BLaER1 (cell line): ENCODE data around the gene ADAT3.

ENCODE experiments used
- H3K27ac ChIP-seq: shearing (Covaris generic); formaldehyde crosslinking; 2 replicates; pipeline ENCODE4 v1.8.1; 2022
- H3K27me3 ChIP-seq: shearing (Covaris generic); formaldehyde crosslinking; 2 replicates; pipeline ENCODE4 v1.8.1; 2022
- H3K36me3 ChIP-seq: shearing (Covaris generic); formaldehyde crosslinking; 2 replicates; pipeline ENCODE4 v1.8.1; 2022
- H3K4me1 ChIP-seq: shearing (Covaris generic); formaldehyde crosslinking; 2 replicates; pipeline ENCODE4 v1.8.1; 2022
- H3K4me2 ChIP-seq: shearing (Covaris generic); formaldehyde crosslinking; 2 replicates; pipeline ENCODE4 v1.8.1; 2022
- H3K4me3 ChIP-seq: shearing (Covaris generic); formaldehyde crosslinking; 2 replicates; pipeline ENCODE4 v1.8.1; 2022
- H3K9ac ChIP-seq: shearing (Covaris generic); formaldehyde crosslinking; 2 replicates; pipeline ENCODE4 v1.8.1; 2022
- H3K9me3 ChIP-seq: shearing (Covaris generic); formaldehyde crosslinking; 2 replicates; pipeline ENCODE4 v1.8.1; 2022
- H4K20me1 ChIP-seq: shearing (Covaris generic); formaldehyde crosslinking; 2 replicates; pipeline ENCODE4 v1.8.1; 2022
- Cebpa-rat ChIP-seq: shearing (Covaris generic); IDR thresholded peaks from 2 replicates; pipeline ENCODE4 v1.8.1; 2022

The ADAT3 gene

DNA sequence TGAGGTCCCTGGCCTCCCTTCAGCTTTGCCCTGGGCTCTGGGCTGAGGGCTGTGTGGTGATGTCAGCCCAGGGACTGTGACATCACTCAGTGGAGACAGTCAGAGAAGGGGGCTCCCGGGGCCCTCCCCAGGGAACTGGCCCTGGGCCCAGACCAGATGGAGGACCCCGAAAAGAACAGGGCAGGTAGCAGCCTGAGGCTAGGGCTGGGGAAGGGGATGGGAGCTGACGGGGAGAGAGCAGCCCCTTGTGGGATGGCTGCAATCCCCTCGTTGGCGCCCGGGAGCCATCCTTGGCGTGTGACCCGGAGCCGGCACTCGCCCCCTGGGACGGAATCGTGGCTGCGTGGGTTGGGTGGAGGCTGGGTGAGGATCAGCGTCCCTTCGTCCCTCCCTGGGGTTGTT, 49.3 kb downstream of the ADAT3 start:
- H3K4me3 ChIP-seq = no peak overlapping the region
- peaks cover 90% of the 10 kb centered on the region for H4K20me1 ChIP-seq
- peaks cover 27% of the 10 kb centered on the region for H3K9me3 ChIP-seq
- 0 out of 2 replicates have a peak overlapping the region, but pooled peaks have one; percentile 8 for H3K9ac ChIP-seq
- H3K27me3 ChIP-seq = no peaks in the 10 kb centered on the region
- no peak for TF ChIP-seq Cebpa-rat
- peak overlapping the region; percentile 67 for H3K4me2 ChIP-seq
- peak overlapping the region; percentile 19; the same call in 1 of the 2 replicates for H3K27ac ChIP-seq
- H3K4me1 ChIP-seq = peaks cover 89% of the 10 kb centered on the region
- peaks cover 56% of the 10 kb centered on the region for H3K36me3 ChIP-seq

DNA sequence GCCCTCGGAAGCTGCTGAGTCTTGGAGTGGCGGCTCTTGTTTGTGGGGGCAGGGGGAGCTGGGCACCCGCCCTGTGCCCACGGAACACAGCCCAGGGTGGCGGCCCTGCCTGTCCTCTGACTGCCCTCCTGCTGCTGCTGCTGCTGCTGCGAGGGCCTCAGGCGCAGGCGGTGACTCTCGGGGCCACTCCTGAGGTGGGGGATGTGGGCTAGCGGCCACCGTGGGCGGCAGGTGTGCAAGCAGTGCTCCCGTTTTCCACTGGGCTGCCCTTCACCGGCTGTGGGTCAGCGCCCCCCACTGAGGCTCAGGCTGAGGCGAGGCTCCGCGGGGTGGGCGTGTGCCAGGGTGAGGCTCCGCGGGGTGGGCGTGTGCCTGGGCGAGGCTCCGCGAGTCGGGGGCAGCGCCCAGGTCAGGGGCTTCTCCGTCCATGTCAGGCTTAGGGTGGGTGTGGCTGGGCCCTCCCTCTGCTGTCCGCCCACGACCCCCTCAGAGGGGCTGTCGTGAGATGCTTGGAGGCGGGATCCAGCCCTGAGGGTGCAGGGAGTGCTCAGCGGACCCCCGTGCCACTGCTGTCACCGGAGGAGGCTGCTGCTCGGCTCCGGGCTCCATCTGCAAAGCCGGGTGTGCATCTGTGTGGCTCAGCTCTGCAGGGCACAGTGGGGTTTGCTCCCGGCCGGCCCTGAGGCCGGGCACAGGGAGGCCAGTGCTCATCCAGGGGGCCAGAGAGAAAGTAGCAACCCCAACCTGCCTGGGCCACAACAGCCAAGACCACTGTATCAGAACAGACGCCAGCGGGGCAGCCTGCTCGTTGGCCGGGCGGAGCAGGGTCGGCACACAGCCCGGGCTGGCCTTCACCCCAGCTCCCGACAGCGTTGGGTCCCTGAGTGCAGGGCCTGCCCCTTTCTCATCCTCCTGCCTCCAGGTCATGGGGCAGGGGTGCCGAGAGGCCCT, 50.2 kb downstream of the ADAT3 start:
- Histone ChIP-seq H3K27ac (peak overlapping the region; percentile 19; the same call in 1 of the 2 replicates), H3K36me3 (peaks cover 47% of the 10 kb centered on the region), H3K4me3 (no peak overlapping the region), H3K27me3 (no peaks in the 10 kb centered on the region), H3K9me3 (peaks cover 18% of the 10 kb centered on the region), H4K20me1 (peaks cover 94% of the 10 kb centered on the region), H3K4me1 (peaks cover 94% of the 10 kb centered on the region), H3K9ac (0 out of 2 replicates have a peak overlapping the region, but pooled peaks have one; percentile 8), H3K4me2 (peak overlapping the region; percentile 67)
- no peak for TF ChIP-seq Cebpa-rat

DNA sequence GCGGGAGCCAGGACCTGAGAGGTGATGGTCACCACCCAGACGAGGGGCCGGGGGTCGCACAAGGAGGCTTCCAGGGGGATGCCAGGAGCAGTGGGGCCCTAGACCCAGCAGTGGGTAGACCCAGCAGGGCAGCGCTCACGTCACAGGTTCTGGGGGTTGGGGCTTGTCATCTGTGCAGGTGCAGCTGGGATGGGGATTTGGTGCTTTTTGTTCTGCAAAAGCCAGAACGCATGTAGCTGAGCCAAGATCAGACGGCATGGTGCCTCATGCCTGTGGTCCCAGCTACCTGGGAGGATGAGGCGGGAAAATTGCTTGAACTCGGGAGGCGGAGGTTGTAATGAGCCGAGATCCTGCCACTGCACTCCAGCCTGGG, 50.9 kb downstream of the ADAT3 start:
- Histone ChIP-seq H3K4me3 (no peak overlapping the region), H3K9ac (no peak overlapping the region), H3K4me1 (peaks cover 94% of the 10 kb centered on the region), H3K9me3 (peaks cover 12% of the 10 kb centered on the region), H4K20me1 (peaks cover 95% of the 10 kb centered on the region), H3K27ac (no peak overlapping the region), H3K4me2 (peak overlapping the region; percentile 67; the same call in 1 of the 2 replicates), H3K36me3 (peaks cover 40% of the 10 kb centered on the region), H3K27me3 (no peaks in the 10 kb centered on the region)
- no peak for TF ChIP-seq Cebpa-rat

DNA sequence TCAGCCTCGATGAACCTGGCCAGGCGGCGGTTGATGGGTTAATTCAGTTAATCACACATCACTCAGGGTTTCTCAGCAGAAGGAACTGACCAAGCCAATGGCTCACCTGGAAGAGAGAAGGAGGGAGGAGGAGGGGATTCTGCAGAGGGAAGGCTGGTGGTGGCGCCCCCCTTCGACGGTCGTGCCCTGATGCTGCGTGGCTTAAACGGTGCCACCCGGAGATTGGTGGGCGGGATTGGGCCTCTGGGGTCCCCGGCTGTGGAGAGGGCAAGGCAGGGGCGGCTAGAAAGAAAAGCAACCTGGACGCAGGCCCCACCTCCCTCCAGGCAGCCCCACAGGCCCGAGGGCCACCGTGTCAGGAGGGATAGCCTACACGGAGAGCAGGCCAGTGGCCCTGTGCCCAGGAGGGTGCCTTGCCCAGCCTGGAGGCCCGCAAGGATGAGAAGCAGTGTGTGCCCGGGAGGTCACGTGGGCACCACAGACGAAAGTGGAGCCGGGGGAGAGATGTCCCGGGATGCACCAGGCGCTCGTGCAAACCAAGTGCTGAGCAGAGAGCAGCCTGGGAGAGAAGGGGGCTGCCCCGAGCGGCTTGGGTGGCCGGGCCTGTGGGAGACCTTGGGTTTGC, 51.8 kb downstream of the ADAT3 start:
- no peak for TF ChIP-seq Cebpa-rat
- Histone ChIP-seq H3K27ac (no peak overlapping the region), H3K36me3 (peaks cover 33% of the 10 kb centered on the region), H3K4me3 (no peak overlapping the region), H3K27me3 (no peaks in the 10 kb centered on the region), H4K20me1 (peaks cover 95% of the 10 kb centered on the region), H3K9me3 (peaks cover 3% of the 10 kb centered on the region), H3K9ac (no peak overlapping the region), H3K4me1 (peaks cover 94% of the 10 kb centered on the region), H3K4me2 (peak overlapping the region; percentile 40)

DNA sequence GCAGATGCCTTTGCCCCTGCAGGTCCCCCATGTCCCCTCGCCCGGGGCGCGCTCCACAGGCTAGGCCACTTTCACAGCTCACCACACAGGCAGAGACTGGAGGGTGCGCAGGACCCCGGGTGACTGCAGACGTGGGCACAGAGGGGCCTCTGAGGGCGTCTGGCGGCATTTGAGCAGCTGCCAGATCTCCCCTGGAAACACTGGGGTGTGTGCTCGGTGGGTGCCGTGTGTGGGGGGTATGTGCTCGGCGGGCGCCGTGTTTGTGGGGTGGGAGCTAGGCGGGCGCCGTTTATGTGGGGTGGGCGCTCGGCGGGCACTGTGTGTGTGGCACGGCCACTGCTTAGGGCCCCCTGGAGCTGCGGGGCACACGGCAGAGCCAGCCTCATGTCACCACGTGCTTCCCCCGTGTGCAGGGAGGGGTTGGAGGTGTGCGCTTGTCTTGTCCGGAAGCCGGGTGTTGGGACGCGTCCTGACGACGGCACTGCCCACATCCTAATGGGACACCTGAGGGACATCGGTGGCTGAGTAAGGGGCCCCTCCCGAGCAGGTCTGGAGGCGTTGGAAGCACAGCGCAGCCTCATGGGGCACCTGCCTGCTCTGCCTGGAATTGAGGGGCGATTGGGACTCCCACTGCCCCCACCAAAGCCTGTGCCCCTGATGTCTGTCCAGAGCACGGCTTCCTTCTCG, 52.5 kb downstream of the ADAT3 start:
- Histone ChIP-seq H3K4me1 (peaks cover 94% of the 10 kb centered on the region), H4K20me1 (peaks cover 95% of the 10 kb centered on the region), H3K36me3 (peaks cover 33% of the 10 kb centered on the region), H3K4me3 (no peak overlapping the region), H3K9ac (no peak overlapping the region), H3K27ac (no peak overlapping the region), H3K4me2 (peak overlapping the region; percentile 40), H3K9me3 (no peaks in the 10 kb centered on the region; the same call in 1 of the 2 replicates), H3K27me3 (no peaks in the 10 kb centered on the region)
- TF ChIP-seq Cebpa-rat = no peak

DNA sequence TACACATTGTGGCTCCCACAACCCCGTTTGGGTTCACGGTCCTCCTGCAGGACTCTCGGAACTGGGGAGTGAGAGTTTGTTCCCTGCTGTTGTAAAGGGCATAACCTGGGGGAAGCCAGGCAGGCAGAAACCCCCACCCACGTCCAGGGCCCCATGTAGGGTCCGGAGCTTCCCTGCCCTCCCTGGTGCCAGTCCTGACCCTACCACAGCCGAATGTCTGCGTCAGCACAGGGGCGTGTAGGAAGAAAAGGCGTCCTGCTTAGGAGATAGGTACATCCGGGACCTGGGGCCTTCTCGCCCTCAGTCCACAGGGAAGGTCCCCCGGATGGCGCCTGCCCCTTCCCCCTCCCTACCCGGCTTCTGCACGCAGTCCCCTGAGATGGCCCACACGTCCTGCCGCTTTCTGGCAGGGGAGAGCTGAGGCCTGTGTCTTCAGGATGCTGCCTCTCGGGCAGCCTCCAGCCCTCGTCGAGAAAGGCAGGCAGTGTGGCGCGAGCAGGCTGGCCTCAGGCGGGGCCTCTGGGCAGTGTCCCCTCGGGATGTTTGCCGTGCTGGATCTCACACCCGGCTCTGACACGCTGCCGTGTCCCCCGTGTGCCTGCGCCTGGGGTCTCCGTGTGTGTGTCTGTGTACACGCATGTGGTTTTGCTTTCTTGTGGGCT, 54.9 kb downstream of the ADAT3 start:
- peak overlapping the region; percentile 54 for H3K4me3 ChIP-seq
- H3K9ac ChIP-seq = peak overlapping the region; percentile 76
- peaks cover 37% of the 10 kb centered on the region for H3K36me3 ChIP-seq
- no peaks in the 10 kb centered on the region for H3K9me3 ChIP-seq
- H3K4me2 ChIP-seq = peak overlapping the region; percentile 96
- H4K20me1 ChIP-seq = peaks cover 93% of the 10 kb centered on the region
- peaks cover 87% of the 10 kb centered on the region for H3K4me1 ChIP-seq
- peak overlapping the region; percentile 81 for H3K27ac ChIP-seq
- H3K27me3 ChIP-seq = no peaks in the 10 kb centered on the region
- no peak for TF ChIP-seq Cebpa-rat

DNA sequence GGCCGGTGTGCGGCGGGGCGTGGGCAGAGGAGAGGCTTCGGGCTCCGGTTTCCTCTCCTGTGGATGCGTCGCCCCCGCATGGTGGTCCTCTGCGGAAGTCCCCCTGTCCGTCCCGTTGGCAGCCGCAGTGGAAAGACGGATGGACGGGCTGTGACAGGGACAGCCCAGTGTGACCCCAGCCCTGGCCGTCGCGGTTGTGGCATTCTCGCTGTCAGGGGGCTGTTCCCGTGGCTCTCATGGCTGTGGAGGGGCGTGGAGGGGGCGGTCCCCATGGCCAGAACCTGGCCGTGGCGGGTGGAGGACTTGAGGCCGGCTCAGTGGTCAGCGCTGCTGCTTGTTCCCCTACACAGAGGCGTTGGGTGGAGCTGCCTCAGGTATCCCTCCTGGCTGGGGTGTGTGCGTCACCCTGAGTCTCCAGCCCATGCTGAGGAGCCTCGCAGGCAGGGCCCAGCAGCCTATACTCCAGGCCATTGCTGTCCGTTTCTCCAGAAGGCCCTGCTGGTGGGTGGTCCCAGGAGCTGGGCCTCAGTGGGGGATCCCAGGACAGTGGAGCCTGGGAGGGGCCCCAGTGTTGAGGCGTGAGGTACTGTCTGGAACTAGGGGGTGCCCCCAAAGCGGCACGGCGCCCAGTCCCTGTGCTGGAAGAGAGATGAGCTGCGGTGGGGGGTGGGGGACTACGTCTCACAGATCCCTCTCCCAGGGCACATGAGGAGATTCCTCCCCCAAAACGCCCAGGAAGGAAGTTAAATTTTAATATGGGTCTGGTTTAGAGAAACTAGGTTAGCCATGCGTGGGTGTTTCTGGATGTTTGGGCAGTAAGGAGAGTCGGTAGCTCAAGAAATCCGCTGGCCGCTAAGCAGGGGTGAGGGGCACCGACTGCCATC, 56.0 kb downstream of the ADAT3 start:
- peak overlapping the region; percentile 76 for H3K9ac ChIP-seq
- H3K36me3 ChIP-seq = peaks cover 33% of the 10 kb centered on the region

DNA sequence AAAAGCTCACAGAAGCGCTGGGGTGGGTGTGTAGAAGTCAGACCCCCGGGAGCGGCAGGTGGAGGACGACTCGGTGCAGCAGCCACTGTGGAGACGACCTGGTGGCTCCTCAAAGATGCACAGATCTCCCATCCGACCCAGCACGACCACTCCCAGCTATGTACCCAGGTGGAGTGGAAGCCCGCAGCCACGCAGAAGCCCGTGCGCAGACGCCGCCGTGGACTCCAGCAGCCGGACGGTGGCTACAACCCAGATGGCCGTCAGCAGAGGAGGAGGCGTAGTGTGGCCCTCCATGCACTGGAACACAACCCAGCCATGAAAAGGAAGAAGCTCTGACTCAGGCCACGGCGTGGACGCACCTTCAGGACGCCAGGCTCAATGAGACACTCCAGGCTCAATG, 57.5 kb downstream of the ADAT3 start:
- H3K9me3 ChIP-seq = no peaks in the 10 kb centered on the region
- H3K27ac ChIP-seq = peak overlapping the region; percentile 81; the same call in 1 of the 2 replicates
- H3K4me3 ChIP-seq = no peak overlapping the region
- H3K4me2 ChIP-seq = peak overlapping the region; percentile 96; the same call in 1 of the 2 replicates
- H3K9ac ChIP-seq = 0 out of 2 replicates have a peak overlapping the region, but pooled peaks have one; percentile 76
- H3K4me1 ChIP-seq = peaks cover 86% of the 10 kb centered on the region
- peaks cover 93% of the 10 kb centered on the region for H4K20me1 ChIP-seq
- TF ChIP-seq Cebpa-rat = no peak
- no peaks in the 10 kb centered on the region for H3K27me3 ChIP-seq
- H3K36me3 ChIP-seq = peaks cover 32% of the 10 kb centered on the region

More for the DNA sequence above, 56.0 kb downstream of the ADAT3 start:
- Histone ChIP-seq H4K20me1 (peaks cover 93% of the 10 kb centered on the region), H3K4me1 (peaks cover 87% of the 10 kb centered on the region), H3K27me3 (no peaks in the 10 kb centered on the region), H3K4me3 (peak overlapping the region; percentile 54), H3K9me3 (no peaks in the 10 kb centered on the region), H3K27ac (peak overlapping the region; percentile 81), H3K4me2 (peak overlapping the region; percentile 96)
- no peak for TF ChIP-seq Cebpa-rat
